HG03469 (cell line): Measurements from ENCODE around the gene COTL1.

Experiments
- ATAC-seq: cut with Tn5 transposase; IDR thresholded peaks from one replicate; pipeline ENCODE4 v1.9.1; 2021; ENCODE audit warnings: mild to moderate bottlenecking, moderate library complexity, moderate number of reproducible peaks; ENCODE audit not compliant: unreplicated experiment

The COTL1 gene

GRCh38 chr16:84617791-84618580, at the start of gene COTL1:
COTL1 (minus strand) TSS chr16:84618078; CDS start chr16:84617914, 164 bp downstream.
- peak; percentile 60 for ATAC-seq

GRCh38 chr16:84665843-84666242, 48.0 kb upstream of the COTL1 start:
- ATAC-seq: no peak

GRCh38 chr16:84665359-84665758, 47.5 kb upstream of the COTL1 start:
- ATAC-seq: no peak

GRCh38 chr16:84663433-84664101, 45.7 kb upstream of the COTL1 start:
- no peak for ATAC-seq

GRCh38 chr16:84662471-84662870, 44.6 kb upstream of the COTL1 start:
- no peak for ATAC-seq

DNA sequence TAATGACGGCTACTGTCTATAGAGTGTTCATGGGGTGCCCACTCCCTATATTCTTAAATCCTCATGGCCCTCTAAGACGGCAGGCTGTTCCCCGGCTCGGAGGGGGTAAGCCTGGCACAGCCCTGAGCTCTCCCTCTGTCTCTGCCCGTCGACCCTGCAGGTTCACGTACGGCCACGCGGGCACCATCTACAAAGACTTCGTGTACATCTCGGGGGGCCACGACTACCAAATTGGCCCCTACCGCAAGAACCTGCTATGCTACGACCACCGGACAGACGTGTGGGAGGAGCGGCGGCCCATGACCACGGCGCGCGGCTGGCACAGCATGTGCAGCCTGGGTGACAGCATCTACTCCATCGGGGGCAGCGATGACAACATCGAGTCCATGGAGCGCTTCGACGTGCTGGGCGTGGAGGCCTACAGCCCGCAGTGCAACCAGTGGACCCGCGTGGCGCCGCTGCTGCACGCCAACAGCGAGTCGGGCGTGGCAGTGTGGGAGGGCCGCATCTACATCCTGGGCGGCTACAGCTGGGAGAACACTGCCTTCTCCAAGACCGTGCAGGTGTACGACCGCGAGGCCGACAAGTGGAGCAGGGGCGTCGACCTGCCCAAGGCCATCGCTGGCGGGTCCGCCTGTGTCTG, 43.7 kb upstream of the COTL1 start:
- no peak for ATAC-seq

DNA sequence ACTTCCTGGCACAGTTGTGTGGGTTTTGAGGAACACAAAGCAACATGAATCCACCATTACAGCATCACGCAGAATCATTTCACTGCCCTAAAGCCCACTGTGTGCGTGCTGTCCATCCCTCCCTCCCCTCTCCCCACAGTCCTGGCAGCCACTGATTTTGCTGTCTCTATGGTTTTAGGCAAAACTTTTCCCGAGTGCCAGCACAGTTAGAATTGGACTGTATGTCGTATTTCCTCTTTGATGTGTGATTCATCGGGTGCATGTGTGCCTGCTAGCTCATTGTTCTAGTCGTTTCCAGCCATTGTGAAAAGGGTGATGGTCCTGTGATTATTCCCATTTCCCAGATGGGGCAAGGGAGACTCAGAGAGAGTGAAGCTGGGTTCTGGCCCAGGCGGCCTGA, 43.1 kb upstream of the COTL1 start:
- ATAC-seq: no peak

DNA sequence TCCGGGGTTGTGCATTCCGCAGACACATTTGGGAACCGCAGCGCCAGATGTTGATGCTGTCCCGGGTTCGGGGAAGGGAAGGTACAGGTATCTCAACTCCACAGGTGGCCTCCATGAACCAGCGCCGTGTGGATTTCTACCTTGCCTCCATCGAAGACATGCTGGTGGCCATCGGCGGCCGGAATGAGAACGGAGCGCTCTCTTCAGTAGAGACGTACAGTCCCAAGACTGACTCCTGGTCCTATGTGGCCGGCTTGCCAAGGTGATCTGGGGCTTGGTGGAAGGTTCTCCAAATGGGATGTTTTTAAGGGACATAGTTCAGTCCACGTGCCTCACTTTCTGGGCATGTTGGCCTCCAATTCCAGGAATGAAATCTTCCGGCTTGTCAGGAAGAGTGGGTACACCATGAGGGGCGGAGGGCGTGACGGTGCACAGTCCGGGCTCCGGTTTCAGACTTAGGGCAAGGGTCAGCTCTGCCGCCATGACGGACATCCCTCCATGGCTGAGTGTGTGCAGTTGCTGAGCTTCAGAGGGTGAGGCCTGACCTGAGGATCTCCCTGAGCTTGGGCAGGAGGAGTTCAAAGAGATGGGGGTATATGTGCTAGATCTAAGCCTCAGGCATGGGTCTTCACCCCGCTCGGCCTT, 41.9 kb upstream of the COTL1 start:
- no peak for ATAC-seq

DNA sequence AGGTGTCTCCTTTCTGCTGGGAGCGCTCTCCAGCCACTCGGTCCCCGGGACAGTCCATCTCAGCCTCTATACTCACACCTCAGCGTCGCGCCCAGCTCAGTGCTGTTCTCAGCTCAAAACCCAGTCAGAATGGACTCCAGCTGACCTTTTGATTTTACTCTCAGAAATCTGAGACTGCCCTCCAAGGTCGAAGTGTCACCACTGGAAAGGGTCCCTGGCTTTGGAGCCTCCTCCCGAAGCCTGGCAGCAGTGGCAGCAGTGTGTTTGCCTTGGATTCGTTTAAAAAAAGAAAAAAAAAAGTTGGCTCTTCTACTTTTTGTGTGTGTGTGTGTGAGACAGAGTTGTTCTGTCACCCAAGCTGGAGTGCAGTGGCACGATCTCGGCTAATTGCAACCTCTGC, 40.8 kb upstream of the COTL1 start:
- ATAC-seq: no peak

GRCh38 chr16:84657229-84657837, 39.5 kb upstream of the COTL1 start:
- no peak for ATAC-seq

- ATAC-seq: no peak
These were observed 38.8 kb upstream of the COTL1 start for GRCh38 chr16:84656649-84657048.

GRCh38 chr16:84654998-84655397, 37.1 kb upstream of the COTL1 start:
- no peak for ATAC-seq

GRCh38 chr16:84654238-84654637, 36.4 kb upstream of the COTL1 start:
- ATAC-seq: no peak

GRCh38 chr16:84652566-84652965, 34.7 kb upstream of the COTL1 start:
- ATAC-seq: no peak

DNA sequence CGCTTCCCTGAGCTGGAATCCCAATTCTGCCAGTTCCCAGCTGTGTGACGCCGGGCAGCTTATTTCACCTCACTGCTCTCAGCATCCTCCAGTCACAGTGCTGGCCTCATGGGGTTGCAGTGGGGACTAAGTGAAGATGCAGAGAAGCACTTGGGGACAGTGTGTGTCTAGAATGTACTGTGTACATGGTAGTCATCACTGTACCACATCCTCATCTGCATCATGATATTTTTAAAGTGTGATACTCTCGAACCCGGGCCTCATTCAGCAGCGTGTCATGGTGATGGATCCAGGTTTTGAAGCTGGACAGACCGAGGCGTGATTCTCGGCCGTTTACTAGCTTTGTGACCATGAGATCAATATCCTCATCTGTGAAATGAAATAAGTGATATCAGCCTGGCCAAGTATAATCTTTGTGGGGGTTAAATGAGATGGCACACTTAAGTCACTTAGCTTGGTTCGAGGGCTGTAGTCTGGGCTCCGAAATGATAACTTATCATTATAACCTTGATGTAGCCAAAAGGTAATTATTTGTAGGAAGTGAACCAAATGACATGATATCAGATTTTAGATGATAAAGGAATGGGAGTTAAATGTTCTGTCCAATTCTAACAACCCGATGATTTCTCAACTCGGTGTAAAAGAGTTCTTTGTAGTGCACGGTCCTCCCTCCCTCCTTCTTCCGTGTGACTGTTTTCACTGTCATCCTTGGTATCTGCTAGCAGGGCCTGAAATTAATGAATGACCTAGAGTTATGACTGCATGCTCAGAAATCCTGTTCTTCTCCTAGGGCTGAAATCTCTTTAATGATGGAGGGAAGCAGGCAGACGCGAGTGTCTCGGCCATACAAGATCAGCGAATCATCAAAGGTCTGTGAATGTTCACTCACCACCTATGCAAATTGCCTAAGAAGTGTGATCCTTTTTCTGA, 32.4 kb upstream of the COTL1 start:
- ATAC-seq: no peak

- no peak for ATAC-seq
These were observed 31.6 kb upstream of the COTL1 start for GRCh38 chr16:84649511-84649861.

- ATAC-seq: peak; percentile 40
These were observed 31.0 kb upstream of the COTL1 start for GRCh38 chr16:84648595-84649510.

DNA sequence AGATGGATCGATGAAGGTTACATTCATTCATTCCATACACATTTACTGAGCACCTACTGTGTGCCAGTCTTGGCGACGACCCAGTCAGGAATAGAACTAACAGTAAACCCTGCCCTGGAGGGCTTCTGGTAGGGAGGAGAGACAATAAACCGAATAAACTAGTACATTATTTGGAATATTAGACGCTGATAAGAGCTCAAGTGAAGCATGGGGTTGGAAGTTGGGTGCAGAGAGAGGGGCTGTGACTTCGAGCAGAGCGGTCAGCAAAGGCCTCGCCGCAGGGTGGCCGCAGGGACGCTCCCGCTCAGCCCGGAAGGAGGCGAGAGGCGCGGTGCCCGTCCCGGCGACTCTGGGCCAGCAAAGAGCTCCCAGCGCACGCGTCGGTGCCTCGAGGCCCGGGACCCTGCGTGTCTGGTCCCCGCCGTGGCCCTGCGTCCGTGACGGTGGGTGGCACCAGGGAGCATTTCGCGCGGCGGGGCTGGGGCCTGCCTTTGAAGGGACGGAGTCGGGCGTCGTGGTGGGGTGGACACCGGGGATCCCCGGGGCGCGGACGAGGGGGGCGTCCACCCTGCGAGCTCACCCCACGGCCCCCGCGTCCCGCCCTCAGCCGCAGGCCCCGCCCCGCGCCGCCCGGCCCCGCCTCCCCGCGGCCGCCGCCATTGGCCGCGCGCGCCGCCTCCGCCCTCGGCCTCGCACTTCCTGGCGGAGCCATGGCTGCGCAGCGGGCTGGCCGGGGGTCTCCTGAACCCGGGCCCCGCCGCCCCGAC, 30.1 kb upstream of the COTL1 start, which contains the start of gene KLHL36:
Gene KLHL36, plus strand, starts transcription at position 684 of the 767 bp plus-strand sequence. CDS start 2,357 bp downstream, outside the sequence.
- peak; percentile 52 for ATAC-seq
